Epithelial cell of proximal tubule (primary cell): Measurements from ENCODE around the gene CXorf38. TPM values are rescaled to one million over a fixed set of nuclear protein-coding genes. Genes with fewer than 3 reads are reported as not detected.
A peak's percentile ranks its signal among the peaks of the same experiment; 100 is the strongest.

ENCODE experiments used
- DNase-seq: peaks from one replicate; pipeline ENCODE4 v3.0.0-alpha.2; 2011; ENCODE audit warnings: low read depth
- H3K4me3 ChIP-seq: 2 replicates; pipeline ENCODE4 v1.5.1; 2011; ENCODE audit warnings: low read depth, mild to moderate bottlenecking, low read length
- CTCF ChIP-seq: conservative IDR thresholded peaks from 2 replicates; pipeline ENCODE4 v1.5.1; 2012; ENCODE audit warnings: low read depth, mild to moderate bottlenecking, low read length
- total RNA-seq: library from RNA; depleted of rRNA; stranded (reverse); fragments of >200 nt; gene quantifications from 2 replicates; pipeline ENCODE4 v1.2.3, GENCODE V29; 2015

The CXorf38 gene
- total RNA-seq: 11.4 and 15.6 TPM in 2 replicates

DNA sequence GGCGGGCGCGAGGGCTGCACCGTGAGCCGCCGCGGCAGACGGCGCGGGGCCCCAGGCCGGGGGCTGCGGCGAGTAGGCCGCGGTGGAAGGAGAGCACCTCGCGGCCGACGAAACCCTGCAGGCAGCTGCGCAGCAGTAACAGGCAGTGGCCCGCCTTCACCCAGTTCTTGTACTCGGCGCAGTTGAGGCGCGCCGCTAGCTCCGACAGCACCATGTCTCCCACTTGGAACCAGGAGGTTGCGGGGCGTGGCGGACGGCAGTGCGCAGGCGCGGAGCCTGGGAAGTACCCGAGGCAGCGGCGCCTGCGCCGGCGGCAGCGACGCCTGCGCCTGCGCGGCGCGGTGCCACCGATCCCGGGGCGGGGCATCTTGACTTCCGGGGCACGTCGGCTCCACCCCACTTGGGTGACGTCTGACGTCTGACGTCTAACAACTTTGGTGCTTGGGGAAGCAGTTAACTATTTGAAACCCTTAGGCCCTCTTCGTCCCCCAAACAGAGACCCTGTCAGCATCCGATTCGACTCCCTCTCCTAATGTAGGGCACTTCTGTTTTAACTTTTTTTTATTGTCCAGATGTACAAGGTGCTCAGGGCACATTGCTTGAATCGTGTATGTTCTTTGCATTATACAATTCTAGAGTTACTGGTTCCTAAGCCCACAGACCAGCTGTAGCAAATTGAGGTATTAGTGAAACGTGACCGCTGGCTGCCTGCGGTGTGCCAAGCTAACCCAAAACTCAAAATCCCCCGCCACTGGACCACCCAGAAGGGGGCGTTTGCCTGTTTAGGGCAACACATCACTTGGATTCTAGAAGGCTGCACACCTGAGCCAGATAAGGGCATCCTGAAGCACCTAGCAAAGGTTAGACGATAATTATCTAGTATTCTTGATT, at the start of gene CXorf38:
CXorf38 (minus strand) TSS at position 255 of the 891 bp plus-strand sequence; CDS start at position 214, 41 bp downstream.
- no peak for DNase-seq
- TF ChIP-seq CTCF: no peak

GRCh38 chrX:40694802-40695201, 47.4 kb upstream of the CXorf38 start:
- TF ChIP-seq CTCF: no peak
- no peak for DNase-seq
- no peak overlapping the region for H3K4me3 ChIP-seq

More for the DNA sequence above, at the start of gene CXorf38:
- peak within 1 kb of the TSS; percentile 71 for H3K4me3 ChIP-seq

DNA sequence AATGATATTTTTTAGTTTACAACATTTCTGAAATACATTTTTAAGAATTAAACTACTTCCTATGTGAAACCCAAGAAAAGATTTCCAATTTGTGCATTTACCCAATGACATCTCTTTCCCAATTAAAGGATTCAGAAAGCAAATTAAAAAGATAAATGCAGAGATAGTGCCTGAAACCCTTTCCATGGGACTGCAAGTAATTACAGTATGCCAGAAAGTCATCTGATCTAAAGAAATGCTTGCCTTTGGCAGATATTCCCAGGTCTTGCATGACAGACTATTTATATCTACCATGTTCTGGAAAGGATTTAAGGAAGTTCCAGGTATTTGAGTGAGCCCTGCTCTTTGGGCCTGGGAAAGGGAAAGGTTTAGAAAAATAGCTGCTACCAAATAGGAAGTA, 41.6 kb upstream of the CXorf38 start:
- no peak overlapping the region for H3K4me3 ChIP-seq
- DNase-seq: no peak
- TF ChIP-seq CTCF: no peak

- TF ChIP-seq CTCF: no peak
- H3K4me3 ChIP-seq: no peak overlapping the region
- DNase-seq: no peak
These were observed 39.8 kb upstream of the CXorf38 start for GRCh38 chrX:40687169-40687568.

GRCh38 chrX:40685362-40685918, 38.1 kb upstream of the CXorf38 start:
- no peak for DNase-seq
- H3K4me3 ChIP-seq: no peak overlapping the region
- TF ChIP-seq CTCF: no peak

GRCh38 chrX:40684092-40684491, 36.7 kb upstream of the CXorf38 start:
- no peak overlapping the region for H3K4me3 ChIP-seq
- no peak for DNase-seq
- TF ChIP-seq CTCF: no peak

- DNase-seq: no peak
- no peak for TF ChIP-seq CTCF
- no peak overlapping the region for H3K4me3 ChIP-seq
These were observed 35.9 kb upstream of the CXorf38 start for GRCh38 chrX:40683245-40683644.
